ENCODE data around the gene NXPH2.

The NXPH2 gene

GRCh38 chr2:138779781-138780445, at the start of gene NXPH2:
NXPH2 (minus strand) TSS chr2:138780390; CDS start chr2:138780241, 149 bp downstream.
- Mint-ChIP-seq H3K36me3 (no peaks in the 10 kb centered on the region), H3K27me3 (peaks cover 32% of the 10 kb centered on the region), H3K9me3 (no peaks in the 10 kb centered on the region), H3K4me3 (no peak within 1 kb of the TSS), H3K4me1 (no peaks in the 10 kb centered on the region), H3K27ac (no peak within 1 kb of the TSS)

- no peaks in the 10 kb centered on the region for H3K36me3 Mint-ChIP-seq
- peaks cover 8% of the 10 kb centered on the region for H3K27me3 Mint-ChIP-seq
- no peaks in the 10 kb centered on the region for H3K4me1 Mint-ChIP-seq
- no peak overlapping the region for H3K27ac Mint-ChIP-seq
- no peaks in the 10 kb centered on the region for H3K9me3 Mint-ChIP-seq
- no peak overlapping the region for H3K4me3 Mint-ChIP-seq
Observed at GRCh38 chr2:138829326-138829919, 49.2 kb upstream of the NXPH2 start.

- no peak overlapping the region for H3K27ac Mint-ChIP-seq
Observed at GRCh38 chr2:138827426-138828054, 47.4 kb upstream of the NXPH2 start.

GRCh38 chr2:138823666-138824065, 43.5 kb upstream of the NXPH2 start:
- H3K36me3 Mint-ChIP-seq: no peaks in the 10 kb centered on the region

More at GRCh38 chr2:138827426-138828054, 47.4 kb upstream of the NXPH2 start:
- Mint-ChIP-seq H3K9me3 (no peaks in the 10 kb centered on the region), H3K4me1 (no peaks in the 10 kb centered on the region), H3K4me3 (no peak overlapping the region), H3K27me3 (peaks cover 8% of the 10 kb centered on the region), H3K36me3 (no peaks in the 10 kb centered on the region)

GRCh38 chr2:138819964-138820363, 39.8 kb upstream of the NXPH2 start:
- Mint-ChIP-seq H3K9me3 (no peaks in the 10 kb centered on the region), H3K27me3 (peaks cover 8% of the 10 kb centered on the region), H3K27ac (no peak overlapping the region), H3K36me3 (no peaks in the 10 kb centered on the region), H3K4me1 (no peaks in the 10 kb centered on the region), H3K4me3 (no peak overlapping the region)

More at GRCh38 chr2:138823666-138824065, 43.5 kb upstream of the NXPH2 start:
- H3K27ac Mint-ChIP-seq: no peak overlapping the region
- peaks cover 12% of the 10 kb centered on the region for H3K27me3 Mint-ChIP-seq
- H3K4me3 Mint-ChIP-seq: no peak overlapping the region
- H3K4me1 Mint-ChIP-seq: no peaks in the 10 kb centered on the region
- no peaks in the 10 kb centered on the region for H3K9me3 Mint-ChIP-seq

GRCh38 chr2:138818556-138818955, 38.4 kb upstream of the NXPH2 start:
- H3K27ac Mint-ChIP-seq: no peak overlapping the region
- H3K4me3 Mint-ChIP-seq: no peak overlapping the region
- H3K9me3 Mint-ChIP-seq: no peaks in the 10 kb centered on the region
- H3K27me3 Mint-ChIP-seq: peaks cover 13% of the 10 kb centered on the region
- no peaks in the 10 kb centered on the region for H3K36me3 Mint-ChIP-seq
- no peaks in the 10 kb centered on the region for H3K4me1 Mint-ChIP-seq

- Mint-ChIP-seq H3K27ac (no peak overlapping the region), H3K4me3 (no peak overlapping the region), H3K36me3 (no peaks in the 10 kb centered on the region), H3K27me3 (peaks cover 11% of the 10 kb centered on the region), H3K4me1 (no peaks in the 10 kb centered on the region), H3K9me3 (no peaks in the 10 kb centered on the region)
Observed at GRCh38 chr2:138814123-138814898, 34.1 kb upstream of the NXPH2 start.

GRCh38 chr2:138811431-138811830, 31.2 kb upstream of the NXPH2 start:
- H3K27me3 Mint-ChIP-seq: peaks cover 9% of the 10 kb centered on the region
- H3K27ac Mint-ChIP-seq: no peak overlapping the region
- no peak overlapping the region for H3K4me3 Mint-ChIP-seq
- H3K4me1 Mint-ChIP-seq: no peaks in the 10 kb centered on the region
- H3K36me3 Mint-ChIP-seq: no peaks in the 10 kb centered on the region
- H3K9me3 Mint-ChIP-seq: no peaks in the 10 kb centered on the region

GRCh38 chr2:138794724-138795123, 14.5 kb upstream of the NXPH2 start:
- H3K27me3 Mint-ChIP-seq: peaks cover 7% of the 10 kb centered on the region
- H3K4me1 Mint-ChIP-seq: no peaks in the 10 kb centered on the region
- H3K27ac Mint-ChIP-seq: no peak overlapping the region
- no peak overlapping the region for H3K4me3 Mint-ChIP-seq
- no peaks in the 10 kb centered on the region for H3K36me3 Mint-ChIP-seq
- no peaks in the 10 kb centered on the region for H3K9me3 Mint-ChIP-seq

GRCh38 chr2:138787053-138787666, 7.0 kb upstream of the NXPH2 start:
- Mint-ChIP-seq H3K4me1 (no peaks in the 10 kb centered on the region), H3K27ac (no peak overlapping the region), H3K36me3 (no peaks in the 10 kb centered on the region), H3K27me3 (peaks cover 7% of the 10 kb centered on the region), H3K9me3 (no peaks in the 10 kb centered on the region), H3K4me3 (no peak overlapping the region)

GRCh38 chr2:138782383-138782782, 2.2 kb upstream of the NXPH2 start:
- Mint-ChIP-seq H3K36me3 (no peaks in the 10 kb centered on the region), H3K27me3 (peaks cover 30% of the 10 kb centered on the region), H3K4me3 (no peak overlapping the region), H3K27ac (no peak overlapping the region), H3K4me1 (no peaks in the 10 kb centered on the region), H3K9me3 (no peaks in the 10 kb centered on the region)

GRCh38 chr2:138780908-138781307, 718 bp upstream of the NXPH2 start:
- H3K27me3 Mint-ChIP-seq: peaks cover 32% of the 10 kb centered on the region
- no peaks in the 10 kb centered on the region for H3K9me3 Mint-ChIP-seq
- no peak overlapping the region for H3K4me3 Mint-ChIP-seq
- H3K36me3 Mint-ChIP-seq: no peaks in the 10 kb centered on the region
- H3K27ac Mint-ChIP-seq: no peak overlapping the region
- H3K4me1 Mint-ChIP-seq: no peaks in the 10 kb centered on the region

GRCh38 chr2:138780446-138780880, 273 bp upstream of the NXPH2 start:
- Mint-ChIP-seq H3K27ac (no peak overlapping the region), H3K27me3 (peaks cover 32% of the 10 kb centered on the region), H3K4me1 (no peaks in the 10 kb centered on the region), H3K36me3 (no peaks in the 10 kb centered on the region), H3K4me3 (no peak overlapping the region), H3K9me3 (no peaks in the 10 kb centered on the region)

- Mint-ChIP-seq H3K4me1 (no peaks in the 10 kb centered on the region), H3K36me3 (no peaks in the 10 kb centered on the region), H3K9me3 (no peaks in the 10 kb centered on the region), H3K27me3 (peaks cover 32% of the 10 kb centered on the region), H3K4me3 (no peak overlapping the region), H3K27ac (no peak overlapping the region)
Observed at GRCh38 chr2:138779406-138779780, 797 bp downstream of the NXPH2 start.

- Mint-ChIP-seq H3K9me3 (no peaks in the 10 kb centered on the region), H3K27ac (no peak overlapping the region), H3K4me3 (no peak overlapping the region), H3K4me1 (no peaks in the 10 kb centered on the region), H3K27me3 (peaks cover 28% of the 10 kb centered on the region), H3K36me3 (no peaks in the 10 kb centered on the region)
Observed at GRCh38 chr2:138777996-138778395, 2.2 kb downstream of the NXPH2 start.

All from activated naive CD4-positive, alpha-beta T cell treated with anti-CD3 and anti-CD28 coated beads, Interleukin-2, amount 50 U/mL, for 24 hours (primary cell).